HPDE6-E6E7 (cell line): ENCODE results near the gene TTPAL.

Experiments
- DNase-seq: peaks from one replicate; pipeline ENCODE4 v3.0.0; 2011; ENCODE audit warnings: missing footprints; ENCODE audit errors: extremely low spot score

The TTPAL gene, protein sequence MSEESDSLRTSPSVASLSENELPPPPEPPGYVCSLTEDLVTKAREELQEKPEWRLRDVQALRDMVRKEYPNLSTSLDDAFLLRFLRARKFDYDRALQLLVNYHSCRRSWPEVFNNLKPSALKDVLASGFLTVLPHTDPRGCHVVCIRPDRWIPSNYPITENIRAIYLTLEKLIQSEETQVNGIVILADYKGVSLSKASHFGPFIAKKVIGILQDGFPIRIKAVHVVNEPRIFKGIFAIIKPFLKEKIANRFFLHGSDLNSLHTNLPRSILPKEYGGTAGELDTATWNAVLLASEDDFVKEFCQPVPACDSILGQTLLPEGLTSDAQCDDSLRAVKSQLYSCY

DNA sequence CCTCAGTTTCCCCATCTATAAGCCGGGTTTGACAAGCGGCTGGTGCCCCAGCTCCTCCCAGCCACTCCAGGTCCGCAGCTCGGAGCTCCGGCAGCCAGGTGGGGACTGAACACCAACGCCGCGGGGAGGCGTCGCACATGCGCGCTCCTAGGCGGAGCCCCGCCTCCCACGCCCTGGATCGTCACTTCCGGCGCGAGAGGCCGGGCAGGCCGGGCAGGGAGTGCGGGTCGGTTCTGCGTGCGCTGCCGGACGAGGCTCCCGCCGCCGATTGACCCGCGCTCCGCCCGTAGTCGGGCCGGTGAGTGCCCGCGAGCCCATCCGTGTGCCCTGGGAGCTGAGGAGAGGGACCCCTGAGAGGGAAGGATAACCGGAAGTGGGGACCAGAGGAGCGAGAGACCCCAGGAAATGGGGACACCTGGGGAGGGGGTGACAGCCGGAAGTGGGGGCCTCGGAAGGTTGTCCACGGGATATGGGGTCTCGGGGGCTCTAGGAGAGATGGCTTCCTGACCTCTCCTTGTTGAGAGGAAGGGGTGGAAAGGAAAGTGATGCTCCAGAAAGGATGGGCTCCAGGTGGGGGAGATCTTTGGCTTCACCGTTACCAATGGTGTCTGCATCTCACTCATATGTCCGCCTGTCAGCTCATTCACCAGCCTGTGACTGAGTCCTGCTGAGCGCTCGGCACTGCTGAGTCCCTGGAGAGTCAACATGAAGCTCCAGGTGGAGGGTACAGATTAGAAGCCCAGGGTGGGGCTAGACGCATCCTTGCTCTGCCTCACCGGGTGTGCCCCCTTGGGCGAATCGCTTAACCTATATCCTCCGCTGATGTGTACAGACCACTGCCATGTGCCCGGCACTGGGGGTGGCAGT, at the start of gene TTPAL:
Gene TTPAL (plus strand): TSS at position 181 of the 867 bp plus-strand sequence. CDS start 4,126 bp downstream, outside the sequence.
- DNase-seq, result peak; percentile 100

DNA sequence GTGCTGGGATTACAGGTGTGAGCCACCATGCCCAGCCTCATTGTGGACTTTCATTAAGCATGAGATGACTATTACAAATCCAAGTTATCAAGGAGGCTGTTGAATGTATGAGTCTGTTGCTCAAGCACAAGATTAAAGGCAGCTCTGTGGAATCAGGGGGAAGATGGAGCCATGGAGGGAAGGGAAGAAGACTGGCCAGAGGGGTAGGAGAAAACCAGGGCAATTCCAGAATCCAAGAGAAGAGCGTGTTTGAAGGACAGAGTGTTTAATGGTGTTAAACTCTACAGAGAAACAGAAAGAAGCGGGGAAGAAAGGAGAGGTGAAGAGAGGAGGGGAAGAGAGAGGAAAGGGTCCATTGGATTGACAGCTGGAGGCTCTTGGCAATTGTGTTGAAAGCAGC, 49.8 kb upstream of the TTPAL start:
- DNase-seq, result no peak

DNA sequence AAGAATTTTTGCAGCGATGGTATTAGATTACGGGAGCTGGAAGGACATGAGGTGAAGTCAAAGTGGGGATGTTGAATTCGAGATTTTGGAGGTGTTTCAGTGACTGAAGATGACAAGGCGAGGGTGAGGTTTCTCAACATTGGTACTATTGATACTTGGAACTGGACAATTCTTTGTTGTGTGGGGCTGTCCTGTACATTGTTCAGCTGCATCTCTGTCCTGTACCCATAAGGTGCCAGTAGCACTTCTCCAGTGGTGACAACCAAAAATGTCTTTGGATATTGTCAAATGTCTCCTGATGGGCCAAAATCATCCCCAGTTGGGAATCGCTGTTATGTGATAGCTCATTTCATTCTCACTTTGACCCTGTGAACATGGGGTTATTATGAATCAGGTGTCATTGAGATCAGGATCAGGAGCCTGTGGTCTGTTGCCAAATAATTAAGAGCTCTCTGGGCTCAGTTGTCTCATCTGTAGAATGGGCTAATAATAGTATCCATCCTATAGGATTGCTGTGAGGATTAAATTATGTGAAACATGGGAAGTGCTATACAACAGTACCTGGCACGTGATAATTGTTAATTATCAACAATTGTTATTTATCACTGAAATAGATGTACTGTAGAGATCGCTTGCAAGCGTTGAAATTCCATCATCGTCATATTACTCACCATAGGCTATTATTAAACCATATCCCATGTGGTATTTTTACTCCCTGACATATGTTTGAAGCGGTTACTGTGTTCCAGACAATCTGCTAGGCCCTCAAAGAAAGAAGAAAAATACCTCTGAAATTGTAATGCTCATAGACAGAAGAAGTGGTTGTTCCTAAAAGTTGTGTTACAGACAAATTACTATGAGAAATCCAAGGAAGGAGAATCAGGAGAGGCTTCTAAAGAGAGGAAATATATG, 48.5 kb upstream of the TTPAL start:
- DNase-seq, result no peak

DNA sequence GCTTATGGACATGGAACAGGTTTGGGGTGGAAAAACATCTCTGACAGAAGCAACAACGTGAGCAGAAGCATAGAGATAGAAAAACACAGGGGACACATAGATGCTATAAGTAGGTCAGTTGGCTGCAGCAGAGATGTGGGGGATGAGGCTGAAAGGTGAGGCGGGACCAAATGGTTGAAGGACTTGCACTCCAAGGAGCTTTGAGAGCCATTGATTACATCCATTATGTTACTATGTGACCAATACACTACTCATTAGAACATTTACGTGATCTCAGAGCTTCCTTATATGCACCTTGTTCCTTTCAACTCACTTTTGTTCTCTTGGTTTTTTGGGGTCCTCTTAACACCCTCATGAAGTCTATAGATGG, 47.9 kb upstream of the TTPAL start:
- no peak for DNase-seq

DNA sequence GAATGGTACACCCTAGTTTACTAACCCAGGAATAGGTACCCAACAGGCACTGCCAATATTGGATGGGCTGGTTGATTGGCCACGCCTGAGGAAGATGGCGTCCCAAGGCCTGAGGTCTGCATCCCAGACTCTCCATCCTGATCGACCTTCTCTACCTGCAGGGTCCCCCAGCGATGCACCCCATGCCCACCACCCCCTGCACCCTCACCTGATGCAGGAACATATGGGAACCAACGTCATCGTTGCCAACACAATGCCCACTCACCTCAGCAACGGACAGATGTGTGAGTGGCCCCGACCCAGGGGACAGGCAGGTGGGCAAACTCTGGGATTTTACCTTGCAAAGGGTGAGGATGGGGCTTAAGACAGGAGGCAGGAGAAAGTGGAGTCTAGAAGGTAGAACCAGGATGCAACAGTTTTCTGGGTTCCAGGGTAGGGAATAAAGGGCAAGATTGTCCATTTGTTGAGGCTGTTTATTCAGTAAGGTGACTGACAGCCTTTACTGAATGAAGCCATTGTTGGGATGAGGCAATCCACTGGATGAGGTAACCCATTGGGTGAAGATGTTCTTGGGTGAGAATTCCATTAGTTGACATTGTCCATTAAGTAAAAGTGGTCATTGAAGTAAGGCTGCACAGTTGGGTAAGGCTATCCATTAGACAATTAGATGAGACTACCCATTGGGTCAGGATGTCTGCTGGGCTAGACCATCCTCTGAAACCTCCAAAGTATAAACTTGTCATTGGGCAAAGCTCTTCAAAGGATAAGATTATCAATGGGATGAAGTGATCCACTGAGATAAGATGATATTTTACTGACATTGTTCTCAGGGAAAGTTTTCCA, 47.3 kb upstream of the TTPAL start:
- DNase-seq, result no peak

DNA sequence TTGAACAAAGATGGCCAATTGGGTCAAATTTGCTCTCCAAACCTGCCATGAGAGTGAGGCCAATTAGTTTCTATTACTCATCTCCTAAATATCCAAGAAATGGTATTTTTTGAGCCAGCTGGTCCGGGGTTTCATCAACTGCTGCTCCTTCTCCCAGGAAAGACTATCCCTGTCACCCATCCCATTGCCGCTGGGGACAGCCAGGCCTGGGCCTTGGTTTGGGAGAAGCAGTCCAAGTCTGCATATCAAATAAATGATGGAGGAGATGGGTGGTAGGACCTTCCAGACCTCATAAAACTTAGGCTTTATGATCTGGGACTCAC, 46.7 kb upstream of the TTPAL start:
- DNase-seq, result no peak

DNA sequence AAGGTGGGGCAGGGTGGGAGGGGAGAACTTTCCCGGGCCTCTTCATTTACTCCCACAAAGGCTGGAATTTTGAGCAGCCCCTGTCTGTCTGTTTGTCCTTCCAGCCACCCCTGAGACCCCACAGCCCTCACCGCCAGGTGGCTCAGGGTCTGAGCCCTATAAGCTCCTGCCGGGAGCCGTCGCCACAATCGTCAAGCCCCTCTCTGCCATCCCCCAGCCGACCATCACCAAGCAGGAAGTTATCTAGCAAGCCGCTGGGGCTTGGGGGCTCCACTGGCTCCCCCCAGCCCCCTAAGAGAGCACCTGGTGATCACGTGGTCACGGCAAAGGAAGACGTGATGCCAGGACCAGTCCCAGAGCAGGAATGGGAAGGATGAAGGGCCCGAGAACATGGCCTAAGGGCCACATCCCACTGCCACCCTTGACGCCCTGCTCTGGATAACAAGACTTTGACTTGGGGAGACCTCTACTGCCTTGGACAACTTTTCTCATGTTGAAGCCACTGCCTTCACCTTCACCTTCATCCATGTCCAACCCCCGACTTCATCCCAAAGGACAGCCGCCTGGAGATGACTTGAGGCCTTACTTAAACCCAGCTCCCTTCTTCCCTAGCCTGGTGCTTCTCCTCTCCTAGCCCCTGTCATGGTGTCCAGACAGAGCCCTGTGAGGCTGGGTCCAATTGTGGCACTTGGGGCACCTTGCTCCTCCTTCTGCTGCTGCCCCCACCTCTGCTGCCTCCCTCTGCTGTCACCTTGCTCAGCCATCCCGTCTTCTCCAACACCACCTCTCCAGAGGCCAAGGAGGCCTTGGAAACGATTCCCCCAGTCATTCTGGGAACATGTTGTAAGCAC, 46.0 kb upstream of the TTPAL start:
- DNase-seq, result no peak

DNA sequence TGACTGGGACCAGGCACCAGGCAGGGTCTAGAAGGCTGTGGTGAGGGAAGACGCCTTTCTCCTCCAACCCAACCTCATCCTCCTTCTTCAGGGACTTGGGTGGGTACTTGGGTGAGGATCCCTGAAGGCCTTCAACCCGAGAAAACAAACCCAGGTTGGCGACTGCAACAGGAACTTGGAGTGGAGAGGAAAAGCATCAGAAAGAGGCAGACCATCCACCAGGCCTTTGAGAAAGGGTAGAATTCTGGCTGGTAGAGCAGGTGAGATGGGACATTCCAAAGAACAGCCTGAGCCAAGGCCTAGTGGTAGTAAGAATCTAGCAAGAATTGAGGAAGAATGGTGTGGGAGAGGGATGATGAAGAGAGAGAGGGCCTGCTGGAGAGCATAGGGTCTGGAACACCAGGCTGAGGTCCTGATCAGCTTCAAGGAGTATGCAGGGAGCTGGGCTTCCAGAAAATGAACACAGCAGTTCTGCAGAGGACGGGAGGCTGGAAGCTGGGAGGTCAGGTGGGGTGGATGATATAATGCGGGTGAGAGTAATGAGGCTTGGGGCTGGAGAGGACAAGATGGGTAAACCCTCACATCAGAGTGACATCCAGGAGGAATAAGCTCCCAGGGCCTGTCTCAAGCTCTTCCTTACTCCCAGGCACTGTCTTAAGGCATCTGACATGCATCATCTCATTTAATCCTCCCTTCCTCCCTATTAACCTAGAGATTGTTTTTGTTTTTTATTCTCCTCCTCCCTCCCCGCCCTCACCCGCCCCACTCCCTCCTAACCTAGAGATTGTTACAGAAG, 45.2 kb upstream of the TTPAL start:
- no peak for DNase-seq

DNA sequence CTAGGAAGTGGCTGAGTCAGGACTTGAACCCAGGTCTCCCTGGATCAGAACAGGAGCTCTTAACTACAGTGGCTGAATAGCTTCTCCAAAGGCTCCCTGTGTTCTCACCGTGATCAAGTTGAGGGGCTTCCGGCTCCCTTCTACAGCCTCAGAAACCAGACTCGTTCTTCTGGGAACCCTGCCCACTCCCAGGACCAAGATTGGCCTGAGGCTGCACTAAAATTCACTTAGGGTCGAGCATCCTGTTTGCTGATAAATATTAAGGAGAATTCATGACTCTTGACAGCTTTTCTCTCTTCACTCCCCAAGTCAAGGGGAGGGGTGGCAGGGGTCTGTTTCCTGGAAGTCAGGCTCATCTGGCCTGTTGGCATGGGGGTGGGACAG, 44.6 kb upstream of the TTPAL start:
- DNase-seq, result no peak

DNA sequence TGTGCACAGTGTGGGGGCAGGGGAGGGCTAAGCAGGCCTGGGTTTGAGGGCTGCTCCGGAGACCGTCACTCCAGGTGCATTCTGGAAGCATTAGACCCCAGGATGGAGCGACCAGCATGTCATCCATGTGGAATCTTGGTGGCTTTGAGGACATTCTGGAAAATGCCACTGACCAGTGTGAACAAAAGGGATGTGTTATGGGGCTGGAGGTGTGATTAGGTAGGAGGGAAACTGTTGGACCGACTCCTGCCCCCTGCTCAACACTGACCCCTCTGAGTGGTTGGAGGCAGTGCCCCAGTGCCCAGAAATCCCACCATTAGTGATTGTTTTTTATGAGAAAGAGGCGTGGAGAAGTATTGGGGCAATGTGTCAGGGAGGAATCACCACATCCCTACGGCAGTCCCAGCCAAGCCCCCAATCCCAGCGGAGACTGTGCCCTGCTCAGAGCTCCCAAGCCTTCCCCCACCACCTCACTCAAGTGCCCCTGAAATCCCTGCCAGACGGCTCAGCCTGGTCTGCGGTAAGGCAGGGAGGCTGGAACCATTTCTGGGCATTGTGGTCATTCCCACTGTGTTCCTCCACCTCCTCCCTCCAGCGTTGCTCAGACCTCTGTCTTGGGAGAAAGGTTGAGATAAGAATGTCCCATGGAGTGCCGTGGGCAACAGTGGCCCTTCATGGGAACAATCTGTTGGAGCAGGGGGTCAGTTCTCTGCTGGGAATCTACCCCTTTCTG, 44.0 kb upstream of the TTPAL start:
- DNase-seq, result no peak

DNA sequence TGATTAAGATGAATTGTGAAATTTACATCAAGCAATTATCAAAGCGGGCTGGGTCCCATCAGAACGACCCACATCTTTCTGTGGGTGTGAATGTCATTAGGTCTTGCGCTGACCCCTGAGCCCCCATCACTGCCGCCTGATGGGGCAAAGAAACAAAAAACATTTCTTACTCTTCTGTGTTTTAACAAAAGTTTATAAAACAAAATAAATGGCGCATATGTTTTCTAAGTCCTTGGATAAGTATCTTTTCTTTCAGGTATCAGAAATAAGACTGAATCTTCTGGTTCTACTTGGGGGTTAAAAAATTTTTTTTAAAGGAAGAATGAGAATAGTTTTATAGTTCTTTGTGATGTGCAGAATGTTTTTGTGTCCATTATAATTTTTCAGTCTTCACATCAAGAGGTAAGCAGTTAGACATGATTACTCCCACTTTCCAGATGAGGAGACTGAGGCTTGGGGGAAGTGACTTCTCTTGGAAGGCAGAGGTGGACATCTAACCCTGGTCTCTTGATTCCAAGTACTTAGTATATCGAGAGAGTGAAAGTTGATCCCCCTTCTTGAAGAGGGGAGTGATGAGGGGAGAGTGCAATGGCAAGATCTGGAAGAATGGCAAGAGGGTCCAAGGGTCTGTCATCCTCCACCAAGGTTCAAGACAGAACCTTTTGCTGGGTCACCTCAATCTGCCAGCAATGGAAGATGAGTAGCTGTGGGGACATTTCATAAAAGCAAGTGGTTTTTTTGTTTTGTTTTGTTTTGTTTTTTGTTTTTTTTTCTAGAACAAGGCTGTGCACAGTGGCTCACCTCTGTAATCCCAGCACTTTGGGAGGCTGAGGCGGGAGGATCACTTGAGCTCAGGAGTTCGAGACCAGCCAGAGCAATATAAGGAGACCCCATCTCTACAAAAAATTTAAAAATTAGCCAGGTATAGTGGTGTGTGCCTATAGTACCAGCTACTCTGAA, 42.8 kb upstream of the TTPAL start:
- DNase-seq, result no peak

DNA sequence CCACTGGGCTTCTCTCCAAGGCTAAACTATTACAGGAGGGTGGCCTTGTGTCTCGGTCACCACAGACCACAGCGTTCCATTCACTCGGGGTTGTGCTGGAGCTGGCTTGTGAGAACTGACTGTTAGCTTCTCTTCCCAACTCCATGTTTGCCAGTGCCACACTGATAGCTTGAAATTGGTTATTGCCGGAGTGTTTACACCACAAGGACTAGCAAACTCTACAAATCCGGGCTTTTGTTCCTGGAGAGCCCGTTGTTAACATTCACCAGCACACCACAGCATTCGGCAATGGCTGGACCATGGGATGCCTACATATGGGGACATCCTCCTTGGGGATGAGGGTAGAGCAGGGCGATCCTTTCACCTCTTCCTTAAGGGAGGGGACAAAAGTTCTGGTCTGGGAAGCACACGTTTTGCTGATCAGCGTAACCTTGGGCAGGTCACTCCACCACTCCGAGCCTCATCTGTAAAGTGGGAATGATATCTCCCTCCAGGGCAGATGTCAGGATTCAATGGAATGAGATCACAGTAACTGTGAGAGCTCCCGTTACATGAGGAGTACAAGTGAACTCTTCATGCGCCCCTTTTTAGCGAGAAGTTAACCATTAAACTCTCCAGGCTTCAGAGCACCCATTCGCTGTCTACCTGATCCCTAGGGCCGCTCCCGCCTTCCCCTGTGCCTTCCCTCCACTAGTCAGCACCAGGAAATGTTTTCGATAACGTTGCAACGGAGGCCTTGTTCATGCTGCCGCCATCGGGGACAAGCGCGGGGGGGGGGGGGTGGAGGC, 41.7 kb upstream of the TTPAL start:
- DNase-seq, result no peak

DNA sequence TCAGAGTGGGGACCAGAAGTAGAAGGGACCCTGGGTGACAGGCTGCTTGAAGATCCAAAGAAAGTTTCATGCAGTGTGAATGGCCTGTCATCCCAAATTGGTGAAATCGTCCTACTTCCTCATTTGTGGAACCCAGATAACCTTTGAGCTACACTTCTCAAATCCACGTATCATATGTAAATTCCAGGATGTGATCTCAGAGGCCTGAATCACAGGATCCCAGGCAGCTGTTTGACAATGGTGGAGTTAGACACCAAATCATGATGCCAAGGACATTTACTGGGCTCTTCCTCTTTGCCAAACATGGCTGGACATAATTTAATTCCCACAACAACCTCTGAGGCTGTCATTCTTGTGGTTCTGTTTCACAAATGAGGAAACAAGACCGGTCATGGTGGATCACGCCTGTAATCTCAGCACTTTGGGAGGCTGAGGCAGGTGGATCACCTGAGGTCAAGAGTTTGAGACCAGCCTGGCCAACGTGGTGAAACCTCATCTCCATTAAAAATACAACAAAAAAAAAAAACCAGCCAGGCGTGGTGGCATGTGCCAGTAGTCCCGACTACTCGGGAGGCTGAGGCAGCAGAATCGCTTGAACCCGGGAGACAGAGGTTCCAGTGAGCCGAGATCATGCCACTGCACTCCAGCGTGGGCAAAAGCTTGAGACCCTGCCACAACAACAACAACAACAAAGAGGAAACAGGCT, 39.9 kb upstream of the TTPAL start:
- DNase-seq, result no peak

DNA sequence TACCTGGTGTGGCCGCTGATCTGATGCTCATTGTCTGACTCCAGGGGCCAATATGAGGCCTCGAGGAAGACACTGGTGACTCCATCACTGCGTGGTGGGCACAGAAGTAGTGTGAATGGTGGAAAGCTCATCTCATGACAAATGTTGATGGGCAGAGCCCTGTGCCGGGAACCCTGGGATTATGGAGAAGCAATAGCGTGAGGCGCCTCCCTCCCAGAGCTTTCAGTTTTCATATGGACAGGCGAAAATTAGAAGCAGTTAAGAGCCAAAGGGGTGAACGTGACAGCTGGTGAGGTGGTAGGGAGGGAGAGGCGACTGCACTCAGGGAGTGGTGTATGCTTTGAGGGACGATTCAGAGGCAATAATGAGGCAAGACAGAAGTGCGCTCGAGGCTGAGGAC, 39.3 kb upstream of the TTPAL start:
- DNase-seq, result no peak

DNA sequence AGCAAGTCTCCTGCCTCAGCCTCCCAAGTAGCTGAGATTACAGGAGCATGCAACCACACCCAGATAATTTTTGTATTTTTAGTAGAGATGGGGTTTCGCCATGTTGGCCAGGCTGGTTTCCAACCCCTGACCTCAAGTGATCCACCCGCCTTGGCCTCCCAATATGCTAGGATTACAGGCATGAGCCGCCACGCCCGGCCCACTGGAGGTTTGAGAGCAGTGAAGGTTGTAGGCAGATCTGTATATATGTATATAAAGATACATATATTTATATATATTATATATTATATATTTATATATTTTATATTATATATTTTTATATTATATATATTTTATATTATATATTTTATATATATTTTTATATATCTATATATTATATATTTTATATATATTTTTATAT, 38.2 kb upstream of the TTPAL start:
- no peak for DNase-seq

DNA sequence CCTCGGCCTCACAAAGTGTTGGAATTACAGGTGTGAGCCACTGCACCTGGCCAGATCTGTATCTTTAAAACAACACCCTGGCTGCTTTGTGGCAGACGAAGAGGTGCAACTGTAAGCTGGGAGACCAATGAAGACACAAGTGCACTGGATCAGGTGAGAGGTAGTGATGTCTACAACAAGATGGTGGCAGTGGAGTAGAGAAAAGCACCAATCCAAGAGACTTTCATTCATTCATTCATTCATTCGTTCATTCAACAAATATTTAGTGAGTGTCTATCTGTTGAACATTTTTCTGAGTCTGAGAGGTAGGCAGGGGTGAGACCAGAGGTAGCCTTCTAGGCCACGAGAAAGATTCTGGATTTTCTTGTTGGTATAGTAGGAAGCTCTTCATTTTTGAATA, 36.9 kb upstream of the TTPAL start:
- no peak for DNase-seq
